Measurements from ENCODE around the gene MAGI1. TPM values are rescaled to one million over a fixed set of nuclear protein-coding genes. Genes with fewer than 3 reads are reported as not detected.
"Not testable (repeated sequence)": the region's sequence is repeated elsewhere in the genome, so short reads cannot be mapped to it uniquely, and the experiment has no call there.

Gene MAGI1
- total RNA-seq, 2 experiments from 2014 or later: not detected

- intact Hi-C loops (cut with micrococcal nuclease): loop anchor here (5.0 kb wide), 1 partner anchor 186 kb away; the partner anchor contains the start of gene SLC25A26
- H3K36me3 Mint-ChIP-seq (ENCODE audit: low read depth): peaks cover 2% of the 10 kb centered on the region
- no peak overlapping the region for H3K4me3 Mint-ChIP-seq
- CTCF ChIA-PET: no interaction called here
- no peak for DNase-seq
- H3K9me3 Mint-ChIP-seq: no peaks in the 10 kb centered on the region
- peaks cover 13% of the 10 kb centered on the region for H3K4me1 Mint-ChIP-seq (ENCODE audit: low read depth)
- no peak overlapping the region for H3K27ac Mint-ChIP-seq
- peaks cover 60% of the 10 kb centered on the region for H3K27me3 Mint-ChIP-seq (ENCODE audit: low read depth)
Measured at GRCh38 chr3:66036586-66037148, 2.1 kb downstream of the MAGI1 start.

- Mint-ChIP-seq H3K9me3 (no peaks in the 10 kb centered on the region), H3K27me3 (ENCODE audit: low read depth) (peaks cover 57% of the 10 kb centered on the region), H3K36me3 (ENCODE audit: low read depth) (peaks cover 2% of the 10 kb centered on the region), H3K27ac (no peak overlapping the region), H3K4me1 (ENCODE audit: low read depth) (peaks cover 13% of the 10 kb centered on the region), H3K4me3 (no peak overlapping the region)
- CTCF ChIA-PET: no interaction called here
- no peak for DNase-seq
- intact Hi-C loops (cut with micrococcal nuclease): loop anchor here (5.0 kb wide), 1 partner anchor 186 kb away; the partner anchor contains the start of gene SLC25A26
Measured at GRCh38 chr3:66035763-66036477, 2.8 kb downstream of the MAGI1 start.

GRCh38 chr3:66033241-66034138 is 5.2 kb downstream of the MAGI1 start:
- H3K36me3 Mint-ChIP-seq (ENCODE audit: low read depth): peaks cover 1% of the 10 kb centered on the region
- no peak overlapping the region for H3K27ac Mint-ChIP-seq
- CTCF ChIA-PET: no interaction called here

GRCh38 chr3:66031102-66031698 is 7.5 kb downstream of the MAGI1 start:
- no peak for DNase-seq
- CTCF ChIA-PET: no interaction called here
- Mint-ChIP-seq H3K4me3 (no peak overlapping the region), H3K9me3 (peaks cover 2% of the 10 kb centered on the region), H3K27me3 (ENCODE audit: low read depth) (peaks cover 20% of the 10 kb centered on the region), H3K36me3 (ENCODE audit: low read depth) (no peaks in the 10 kb centered on the region), H3K4me1 (ENCODE audit: low read depth) (peaks cover 4% of the 10 kb centered on the region), H3K27ac (no peak overlapping the region)
- intact Hi-C loops (cut with micrococcal nuclease): no loop called here

More at GRCh38 chr3:66033241-66034138, 5.2 kb downstream of the MAGI1 start:
- intact Hi-C loops (cut with micrococcal nuclease): no loop called here
- Mint-ChIP-seq H3K27me3 (ENCODE audit: low read depth) (peaks cover 42% of the 10 kb centered on the region), H3K4me3 (no peak overlapping the region), H3K9me3 (no peaks in the 10 kb centered on the region), H3K4me1 (ENCODE audit: low read depth) (peaks cover 12% of the 10 kb centered on the region)
- DNase-seq: no peak

GRCh38 chr3:66029443-66029842 is 9.3 kb downstream of the MAGI1 start:
- no peak for DNase-seq
- Mint-ChIP-seq H3K36me3 (ENCODE audit: low read depth) (no peaks in the 10 kb centered on the region), H3K4me1 (ENCODE audit: low read depth) (peaks cover 4% of the 10 kb centered on the region), H3K9me3 (peaks cover 2% of the 10 kb centered on the region), H3K4me3 (no peak overlapping the region), H3K27ac (no peak overlapping the region), H3K27me3 (ENCODE audit: low read depth) (peaks cover 4% of the 10 kb centered on the region)
- intact Hi-C loops (cut with micrococcal nuclease): no loop called here
- CTCF ChIA-PET: no interaction called here

GRCh38 chr3:66029014-66029413 is 9.7 kb downstream of the MAGI1 start:
- Mint-ChIP-seq H3K36me3 (ENCODE audit: low read depth) (no peaks in the 10 kb centered on the region), H3K27me3 (ENCODE audit: low read depth) (peaks cover 4% of the 10 kb centered on the region), H3K4me3 (no peak overlapping the region), H3K9me3 (peaks cover 2% of the 10 kb centered on the region), H3K4me1 (ENCODE audit: low read depth) (peaks cover 4% of the 10 kb centered on the region), H3K27ac (no peak overlapping the region)
- DNase-seq: no peak
- intact Hi-C loops (cut with micrococcal nuclease): no loop called here
- CTCF ChIA-PET: no interaction called here

- Mint-ChIP-seq H3K27ac (no peak overlapping the region), H3K27me3 (ENCODE audit: low read depth) (peaks cover 4% of the 10 kb centered on the region), H3K9me3 (peaks cover 2% of the 10 kb centered on the region), H3K4me1 (ENCODE audit: low read depth) (peaks cover 2% of the 10 kb centered on the region), H3K4me3 (no peak overlapping the region), H3K36me3 (ENCODE audit: low read depth) (no peaks in the 10 kb centered on the region)
- intact Hi-C loops (cut with micrococcal nuclease): no loop called here
- CTCF ChIA-PET: no interaction called here
- no peak for DNase-seq
Measured at GRCh38 chr3:66028457-66028856, 10.3 kb downstream of the MAGI1 start.

- intact Hi-C loops (cut with micrococcal nuclease): not testable (repeated sequence)
Measured at GRCh38 chr3:66027099-66027498, 11.6 kb downstream of the MAGI1 start.

GRCh38 chr3:66023738-66024385 is 14.9 kb downstream of the MAGI1 start:
- Mint-ChIP-seq H3K4me3 (no peak overlapping the region), H3K27me3 (ENCODE audit: low read depth) (peaks cover 4% of the 10 kb centered on the region), H3K9me3 (peaks cover 2% of the 10 kb centered on the region), H3K27ac (no peak overlapping the region), H3K36me3 (ENCODE audit: low read depth) (no peaks in the 10 kb centered on the region), H3K4me1 (ENCODE audit: low read depth) (no peaks in the 10 kb centered on the region)
- CTCF ChIA-PET: interaction anchor here (0.7 kb wide), 1 partner anchor 690 kb away, joined by 3 read pairs; no protein-coding TSS in a partner anchor
- DNase-seq: no peak
- intact Hi-C loops (cut with micrococcal nuclease): no loop called here

More at GRCh38 chr3:66027099-66027498, 11.6 kb downstream of the MAGI1 start:
- H3K4me3 Mint-ChIP-seq; H3K27me3 Mint-ChIP-seq (ENCODE audit: low read depth); CTCF ChIA-PET; DNase-seq; H3K36me3 Mint-ChIP-seq (ENCODE audit: low read depth); H3K9me3 Mint-ChIP-seq; H3K4me1 Mint-ChIP-seq (ENCODE audit: low read depth); H3K27ac Mint-ChIP-seq: not testable (repeated sequence)

- Mint-ChIP-seq H3K4me3 (no peak overlapping the region), H3K9me3 (peaks cover 2% of the 10 kb centered on the region), H3K36me3 (ENCODE audit: low read depth) (no peaks in the 10 kb centered on the region), H3K4me1 (ENCODE audit: low read depth) (no peaks in the 10 kb centered on the region), H3K27me3 (ENCODE audit: low read depth) (peaks cover 4% of the 10 kb centered on the region), H3K27ac (no peak overlapping the region)
- intact Hi-C loops (cut with micrococcal nuclease): no loop called here
- CTCF ChIA-PET: no interaction called here
- DNase-seq: no peak
Measured at GRCh38 chr3:66023229-66023628, 15.5 kb downstream of the MAGI1 start.

GRCh38 chr3:66021731-66022131 is 17.0 kb downstream of the MAGI1 start:
- Mint-ChIP-seq H3K4me3 (no peak overlapping the region), H3K9me3 (peaks cover 2% of the 10 kb centered on the region), H3K36me3 (ENCODE audit: low read depth) (no peaks in the 10 kb centered on the region), H3K27ac (no peak overlapping the region), H3K4me1 (ENCODE audit: low read depth) (no peaks in the 10 kb centered on the region), H3K27me3 (ENCODE audit: low read depth) (peaks cover 4% of the 10 kb centered on the region)
- intact Hi-C loops (cut with micrococcal nuclease): no loop called here
- CTCF ChIA-PET: no interaction called here
- DNase-seq: no peak

- H3K27ac Mint-ChIP-seq: no peak overlapping the region
- no peaks in the 10 kb centered on the region for H3K9me3 Mint-ChIP-seq
- no peak for DNase-seq
- intact Hi-C loops (cut with micrococcal nuclease): no loop called here
- H3K4me1 Mint-ChIP-seq (ENCODE audit: low read depth): no peaks in the 10 kb centered on the region
- H3K27me3 Mint-ChIP-seq (ENCODE audit: low read depth): peaks cover 4% of the 10 kb centered on the region
- CTCF ChIA-PET: no interaction called here
- no peak overlapping the region for H3K4me3 Mint-ChIP-seq
- H3K36me3 Mint-ChIP-seq (ENCODE audit: low read depth): no peaks in the 10 kb centered on the region
Measured at GRCh38 chr3:66019896-66020295, 18.8 kb downstream of the MAGI1 start.
